HEK293T (cell line): ENCODE results near the gene MECP2.

Source experiments
- ARNT ChIP-seq: fragments of 450-650 bp; IDR thresholded peaks from 2 replicates; pipeline ENCODE4 v1.6.1; 2017; ENCODE audit warnings: mild to moderate bottlenecking
- BHLHE40 ChIP-seq: fragments of 450-650 bp; IDR thresholded peaks from 2 replicates; pipeline ENCODE4 v1.6.1; 2016; ENCODE audit warnings: mild to moderate bottlenecking, moderate library complexity, borderline replicate concordance
- ELF4 ChIP-seq: fragments of 450-650 bp; IDR thresholded peaks from 2 replicates; pipeline ENCODE4 v1.6.1; 2017; ENCODE audit warnings: antibody characterized with exemption
- HDGF ChIP-seq: fragments of 450-650 bp; IDR thresholded peaks from 2 replicates; pipeline ENCODE4 v1.6.1; 2017; ENCODE audit warnings: antibody characterized with exemption, borderline replicate concordance
- NFRKB ChIP-seq: fragments of 450-650 bp; IDR thresholded peaks from 2 replicates; pipeline ENCODE4 v1.6.1; 2016; ENCODE audit warnings: mild to moderate bottlenecking, moderate library complexity
- SP1 ChIP-seq: fragments of 450-650 bp; IDR thresholded peaks from 2 replicates; pipeline ENCODE4 v1.6.1; 2017
- SUZ12 ChIP-seq: fragments of 450-650 bp; IDR thresholded peaks from 2 replicates; pipeline ENCODE4 v1.6.1; 2016; ENCODE audit warnings: mild to moderate bottlenecking

GRCh38 chrX:154016366-154017076 lies 81.0 kb downstream of the MECP2 start:
- TF ChIP-seq HDGF (no peak), SP1 (no peak), SUZ12 (no peak), ARNT (no peak), BHLHE40 (no peak), ELF4 (no peak), NFRKB (no peak)
